Neural progenitor cell (in vitro differentiated cells): ENCODE results near the gene METRNL. TPM values are rescaled to one million over a fixed set of nuclear protein-coding genes. Genes with fewer than 3 reads are reported as not detected.

Experiments used
- DNase-seq: peaks from one replicate; pipeline ENCODE4 v3.0.0-alpha.2; 2016; ENCODE audit warnings: low spot score
- H2AFZ ChIP-seq: fragments of 200-600 bp; sonication (generic); replicated peaks from 2 replicates; pipeline ENCODE4 v1.6.1; 2016; ENCODE audit warnings: antibody characterized with exemption
- H3F3A ChIP-seq: fragments of 200-600 bp; sonication (generic); 2 replicates; pipeline ENCODE4 v1.6.1; 2016; ENCODE audit warnings: antibody characterized with exemption, low read depth
- H3K27ac ChIP-seq: fragments of 200-600 bp; sonication (generic); 2 replicates; pipeline ENCODE4 v1.5.1; 2016; ENCODE audit warnings: mild to moderate bottlenecking
- H3K27me3 ChIP-seq: fragments of 200-600 bp; sonication (generic); 2 replicates; pipeline ENCODE4 v1.6.1; 2016; ENCODE audit warnings: mild to moderate bottlenecking, moderate library complexity
- H3K36me3 ChIP-seq: fragments of 200-600 bp; sonication (generic); 2 replicates; pipeline ENCODE4 v1.5.1; 2016
- H3K4me1 ChIP-seq: fragments of 200-600 bp; sonication (generic); 2 replicates; pipeline ENCODE4 v1.6.1; 2016; ENCODE audit warnings: mixed run types
- H3K4me2 ChIP-seq: fragments of 200-600 bp; sonication (generic); 2 replicates; pipeline ENCODE4 v1.6.1; 2016
- H3K4me3 ChIP-seq: fragments of 200-600 bp; sonication (generic); 2 replicates; pipeline ENCODE4 v1.5.1; 2016
- H3K79me2 ChIP-seq: fragments of 200-600 bp; sonication (generic); 2 replicates; pipeline ENCODE4 v1.6.1; 2016; ENCODE audit warnings: low read depth
- H3K9ac ChIP-seq: fragments of 200-600 bp; sonication (generic); 2 replicates; pipeline ENCODE4 v1.6.1; 2016
- H3K9me3 ChIP-seq: fragments of 200-600 bp; sonication (generic); 2 replicates; pipeline ENCODE4 v1.5.1; 2016; ENCODE audit warnings: low read depth
- H4K20me1 ChIP-seq: fragments of 200-600 bp; sonication (generic); 2 replicates; pipeline ENCODE4 v1.6.1; 2016; ENCODE audit warnings: low read depth
- H3K27ac Mint-ChIP-seq: 3 replicates; pipeline ENCODE4 v1.8.0; 2021; ENCODE audit warnings: mixed read lengths
- H3K27me3 Mint-ChIP-seq: 2 replicates; pipeline ENCODE4 v1.8.0; 2022; ENCODE audit warnings: low read depth, mild to moderate bottlenecking, inconsistent platforms, moderate library complexity, mixed read lengths; ENCODE audit not compliant: insufficient read depth
- H3K36me3 Mint-ChIP-seq: 3 replicates; pipeline ENCODE4 v1.8.0; 2021; ENCODE audit warnings: mixed read lengths
- H3K4me1 Mint-ChIP-seq: 3 replicates; pipeline ENCODE4 v1.8.0; 2021; ENCODE audit warnings: mixed read lengths
- H3K4me3 Mint-ChIP-seq: 3 replicates; pipeline ENCODE4 v1.8.0; 2021; ENCODE audit warnings: mild to moderate bottlenecking, moderate library complexity, mixed read lengths
- H3K9me3 Mint-ChIP-seq: 3 replicates; pipeline ENCODE4 v1.8.0; 2020; ENCODE audit warnings: mixed read lengths
- EZH2 ChIP-seq: fragments of 200-600 bp; sonication (generic); IDR thresholded peaks from 2 replicates; pipeline ENCODE4 v1.6.1; 2017; ENCODE audit warnings: antibody characterized with exemption, mild to moderate bottlenecking, moderate library complexity
- EZH2phosphoT487 ChIP-seq: fragments of 200-600 bp; sonication (generic); IDR thresholded peaks from 2 replicates; pipeline ENCODE4 v1.6.1; 2017; ENCODE audit warnings: antibody characterized with exemption
- total RNA-seq: library from RNA; depleted of rRNA; stranded (reverse); fragments of >200 nt; gene quantifications from 2 replicates; pipeline ENCODE4 v1.2.3, GENCODE V29; 2015; ENCODE audit warnings: low replicate concordance
- TF ChIP-seq, protein P1 (sequence below): fragments of 200-600 bp; sonication (generic); IDR thresholded peaks from 2 replicates; pipeline ENCODE4 v1.5.1; 2017; ENCODE audit warnings: antibody characterized with exemption, mild to moderate bottlenecking

Gene METRNL
- total RNA-seq, 1 donor from 2014 or later, result 3.6 TPM

DNA sequence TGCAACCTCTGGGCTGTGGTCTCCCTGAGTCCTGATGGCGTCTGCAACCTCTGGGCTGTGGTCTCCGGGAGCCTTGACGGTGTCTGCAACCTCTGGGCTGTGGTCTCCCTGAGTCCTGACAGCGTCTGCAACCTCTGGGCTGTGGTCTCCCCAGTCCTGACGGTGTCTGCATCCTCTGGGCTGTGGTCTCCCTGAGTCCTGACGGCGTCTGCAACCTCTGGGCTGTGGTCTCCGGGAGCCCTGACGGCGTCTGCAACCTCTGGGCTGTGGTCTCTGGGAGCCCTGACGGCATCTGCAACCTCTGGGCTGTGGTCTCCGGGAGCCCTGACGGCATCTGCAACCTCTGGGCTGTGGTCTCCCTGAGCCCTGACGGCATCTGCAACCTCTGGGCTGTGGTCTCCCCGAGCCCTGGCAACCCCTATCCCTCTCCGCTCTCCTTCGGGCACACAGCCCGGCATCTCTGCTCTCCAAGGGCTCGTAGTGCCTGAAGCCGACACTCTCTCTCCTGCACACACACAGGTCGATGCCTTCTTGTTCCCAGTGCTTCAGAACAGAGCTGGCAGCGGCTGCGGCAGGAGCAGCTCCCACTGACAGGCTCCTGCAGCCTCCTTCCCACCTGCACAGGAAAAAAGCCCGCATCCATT is 45.6 kb downstream of the METRNL start:
- H3K27ac Mint-ChIP-seq, result no peak overlapping the region
- no peaks in the 10 kb centered on the region for H3K9me3 ChIP-seq

DNA sequence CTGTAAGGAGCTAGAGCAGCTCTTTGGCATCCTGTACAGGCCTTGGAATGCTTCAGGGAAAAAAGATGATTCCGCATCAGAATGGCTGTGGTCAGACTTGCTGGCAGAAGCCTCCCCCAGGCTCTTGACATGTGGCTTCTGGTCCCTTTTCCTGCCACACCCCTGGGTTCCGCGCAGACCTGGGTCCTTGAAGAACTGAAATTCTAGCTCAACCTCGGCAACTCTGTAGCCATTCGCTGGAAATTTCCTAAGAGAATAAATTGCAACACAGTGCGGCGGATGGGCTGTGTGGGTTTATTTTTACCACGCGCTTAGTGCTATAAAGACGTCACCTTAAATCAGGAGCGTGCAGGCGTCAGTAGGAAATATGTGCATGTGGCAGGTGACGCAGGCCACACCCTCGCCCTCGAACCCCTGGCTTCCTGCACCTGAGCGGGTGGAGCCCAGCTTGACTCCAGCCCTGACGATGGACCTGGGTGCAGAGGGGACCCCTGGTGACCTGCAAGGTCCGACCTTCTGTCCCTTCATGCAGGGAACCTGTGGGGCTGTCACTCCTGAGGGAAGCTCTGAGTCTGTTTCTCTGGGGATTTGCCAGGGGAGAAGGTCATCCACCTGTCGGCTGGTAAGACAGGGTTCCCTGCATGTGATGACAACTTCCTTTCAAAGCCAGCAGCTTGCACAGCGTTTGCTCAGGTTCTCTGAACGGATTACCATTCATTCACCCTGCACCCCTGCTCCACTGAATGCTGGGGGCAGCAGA is 46.3 kb downstream of the METRNL start:
- TF ChIP-seq EZH2, result no peak
- no peak for TF ChIP-seq EZH2phosphoT487
- TF ChIP-seq, protein P1, sequence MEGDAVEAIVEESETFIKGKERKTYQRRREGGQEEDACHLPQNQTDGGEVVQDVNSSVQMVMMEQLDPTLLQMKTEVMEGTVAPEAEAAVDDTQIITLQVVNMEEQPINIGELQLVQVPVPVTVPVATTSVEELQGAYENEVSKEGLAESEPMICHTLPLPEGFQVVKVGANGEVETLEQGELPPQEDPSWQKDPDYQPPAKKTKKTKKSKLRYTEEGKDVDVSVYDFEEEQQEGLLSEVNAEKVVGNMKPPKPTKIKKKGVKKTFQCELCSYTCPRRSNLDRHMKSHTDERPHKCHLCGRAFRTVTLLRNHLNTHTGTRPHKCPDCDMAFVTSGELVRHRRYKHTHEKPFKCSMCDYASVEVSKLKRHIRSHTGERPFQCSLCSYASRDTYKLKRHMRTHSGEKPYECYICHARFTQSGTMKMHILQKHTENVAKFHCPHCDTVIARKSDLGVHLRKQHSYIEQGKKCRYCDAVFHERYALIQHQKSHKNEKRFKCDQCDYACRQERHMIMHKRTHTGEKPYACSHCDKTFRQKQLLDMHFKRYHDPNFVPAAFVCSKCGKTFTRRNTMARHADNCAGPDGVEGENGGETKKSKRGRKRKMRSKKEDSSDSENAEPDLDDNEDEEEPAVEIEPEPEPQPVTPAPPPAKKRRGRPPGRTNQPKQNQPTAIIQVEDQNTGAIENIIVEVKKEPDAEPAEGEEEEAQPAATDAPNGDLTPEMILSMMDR, result no peak
- Histone ChIP-seq H4K20me1 (no peaks in the 10 kb centered on the region), H3K9ac (no peak overlapping the region), H3K4me3 (no peak overlapping the region), H3K9me3 (no peaks in the 10 kb centered on the region), H3F3A (no peaks in the 10 kb centered on the region), H3K36me3 (no peaks in the 10 kb centered on the region), H3K4me1 (no peaks in the 10 kb centered on the region), H3K27me3 (peaks cover 34% of the 10 kb centered on the region), H3K27ac (no peak overlapping the region), H3K4me2 (no peak overlapping the region), H2AFZ (no peak overlapping the region), H3K79me2 (no peaks in the 10 kb centered on the region)
- Mint-ChIP-seq H3K4me3 (no peak overlapping the region), H3K4me1 (peaks cover 3% of the 10 kb centered on the region), H3K9me3 (peaks cover 2% of the 10 kb centered on the region), H3K36me3 (no peaks in the 10 kb centered on the region), H3K27ac (no peak overlapping the region), H3K27me3 (peaks cover 27% of the 10 kb centered on the region)
- DNase-seq, result no peak

More for the DNA sequence above, 45.6 kb downstream of the METRNL start:
- H3K27me3 Mint-ChIP-seq, result peaks cover 31% of the 10 kb centered on the region
- peaks cover 41% of the 10 kb centered on the region for H3K27me3 ChIP-seq
- peaks cover 5% of the 10 kb centered on the region for H3F3A ChIP-seq
- TF ChIP-seq EZH2phosphoT487, result no peak
- TF ChIP-seq, protein P1, result no peak
- TF ChIP-seq EZH2, result no peak
- no peak overlapping the region for H3K9ac ChIP-seq
- H3K4me2 ChIP-seq, result no peak overlapping the region
- peaks cover 2% of the 10 kb centered on the region for H3K9me3 Mint-ChIP-seq
- H3K4me1 Mint-ChIP-seq, result peaks cover 3% of the 10 kb centered on the region
- no peak for DNase-seq
- no peaks in the 10 kb centered on the region for H3K36me3 Mint-ChIP-seq
- no peak overlapping the region for H3K4me3 Mint-ChIP-seq
- H4K20me1 ChIP-seq, result no peaks in the 10 kb centered on the region
- H3K4me1 ChIP-seq, result no peaks in the 10 kb centered on the region
- H3K4me3 ChIP-seq, result no peak overlapping the region
- H2AFZ ChIP-seq, result no peak overlapping the region
- no peak overlapping the region for H3K27ac ChIP-seq
- H3K79me2 ChIP-seq, result no peaks in the 10 kb centered on the region
- no peaks in the 10 kb centered on the region for H3K36me3 ChIP-seq

DNA sequence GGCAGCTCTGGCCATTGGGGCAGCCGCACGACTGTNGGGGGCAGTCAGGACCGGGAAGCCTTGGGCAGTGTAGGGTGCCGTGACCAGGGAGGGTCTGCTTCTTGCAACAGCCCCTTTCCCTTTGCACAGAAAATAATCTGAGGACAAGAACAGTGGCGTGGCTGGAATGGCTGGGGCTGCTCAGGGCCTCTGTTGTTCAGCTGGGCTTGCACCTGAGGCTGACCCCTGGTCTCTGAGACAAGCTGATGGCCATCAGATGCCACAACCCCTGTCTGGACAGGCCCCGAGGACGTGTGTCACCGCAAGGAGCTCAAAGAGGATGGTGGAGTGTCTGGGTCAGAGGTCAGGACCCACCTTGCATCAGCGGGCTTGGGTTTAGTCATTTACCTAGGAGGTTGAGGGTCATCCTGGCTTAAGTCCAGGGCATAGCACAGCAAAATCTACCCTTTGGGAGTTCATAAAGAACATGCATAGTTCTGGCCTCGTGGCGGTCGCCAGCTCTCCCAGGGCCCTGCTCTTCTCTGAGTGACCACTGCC is 46.9 kb downstream of the METRNL start:
- Mint-ChIP-seq H3K36me3 (no peaks in the 10 kb centered on the region), H3K9me3 (peaks cover 2% of the 10 kb centered on the region), H3K27me3 (peaks cover 27% of the 10 kb centered on the region), H3K4me3 (no peak overlapping the region), H3K27ac (no peak overlapping the region), H3K4me1 (peaks cover 3% of the 10 kb centered on the region)
- Histone ChIP-seq H3K9me3 (no peaks in the 10 kb centered on the region), H3K4me3 (no peak overlapping the region), H3K27ac (no peak overlapping the region), H3K9ac (no peak overlapping the region), H3K4me1 (no peaks in the 10 kb centered on the region), H3K4me2 (no peak overlapping the region), H3F3A (no peaks in the 10 kb centered on the region), H4K20me1 (no peaks in the 10 kb centered on the region), H3K79me2 (no peaks in the 10 kb centered on the region), H3K27me3 (peaks cover 28% of the 10 kb centered on the region), H3K36me3 (no peaks in the 10 kb centered on the region), H2AFZ (no peak overlapping the region)
- no peak for DNase-seq
- no peak for TF ChIP-seq EZH2phosphoT487
- TF ChIP-seq, protein P1, result no peak
- no peak for TF ChIP-seq EZH2
